ENCODE results near the gene HIF1A. TPM values are rescaled to one million over a fixed set of nuclear protein-coding genes. Genes with fewer than 3 reads are reported as not detected.
A peak's percentile ranks its signal among the peaks of the same experiment; 100 is the strongest.

Gene HIF1A
- total and polyA plus RNA-seq, 8 donors: 145 to 272 (median 204) TPM

- ATAC-seq (no peak), DNase-seq (no peak)
- Histone ChIP-seq H3K27ac (peak overlapping the region; percentile 99 to 100), H3K27me3 (no peaks in the 10 kb centered on the region), H3K4me1 (peaks cover 4 to 53% of the 10 kb centered on the region in 2 donors), H3K4me3 (peak overlapping the region; percentile 85 to 86), H3K36me3 (no peaks in the 10 kb centered on the region), H3K9me3 (no peaks in the 10 kb centered on the region)
- TF ChIP-seq CTCF (IDR thresholded peaks at IDR 0.05): no peak
- intact Hi-C loops (cut with DNase I): loop anchor here in 1 of 2 donors (10.0 kb wide), 2 partner anchors 134 to 224 kb away; no protein-coding TSS in a partner anchor
Measured at GRCh38 chr14:61698206-61698980, 3.1 kb downstream of the HIF1A start.

- H3K4me1 ChIP-seq: peaks cover 4 to 59% of the 10 kb centered on the region in 2 donors
- no peaks in the 10 kb centered on the region for H3K27me3 ChIP-seq
- H3K4me3 ChIP-seq: peak overlapping the region in 1 of 2 donors; percentile 85
- ATAC-seq (no peak), DNase-seq (no peak)
- TF ChIP-seq CTCF (IDR thresholded peaks at IDR 0.05): no peak
- H3K9me3 ChIP-seq: no peaks in the 10 kb centered on the region
- intact Hi-C loops (cut with DNase I): loop anchor here in 1 of 2 donors (10.0 kb wide), 2 partner anchors 134 to 224 kb away; no protein-coding TSS in a partner anchor
- peak overlapping the region; percentile 99 to 100 for H3K27ac ChIP-seq
- no peaks in the 10 kb centered on the region for H3K36me3 ChIP-seq
Measured at GRCh38 chr14:61699027-61699426, 3.7 kb downstream of the HIF1A start.

- ATAC-seq: no peak
- intact Hi-C loops (cut with DNase I): no loop called here
- TF ChIP-seq CTCF (IDR thresholded peaks at IDR 0.05): no peak
- no peak for DNase-seq
- no peaks in the 10 kb centered on the region for H3K27me3 ChIP-seq
- H3K4me3 ChIP-seq: peak overlapping the region in 1 of 2 donors; percentile 85
- peaks cover 4 to 62% of the 10 kb centered on the region in 2 donors for H3K4me1 ChIP-seq
- peak overlapping the region; percentile 38 to 100 for H3K27ac ChIP-seq
- H3K36me3 ChIP-seq: no peaks in the 10 kb centered on the region
- H3K9me3 ChIP-seq: no peaks in the 10 kb centered on the region
Measured at GRCh38 chr14:61700104-61700886, 5.0 kb downstream of the HIF1A start.

- Histone ChIP-seq H3K36me3 (no peaks in the 10 kb centered on the region), H3K4me3 (no peak overlapping the region), H3K4me1 (peaks cover 16 to 74% of the 10 kb centered on the region in 2 donors), H3K27ac (no peak overlapping the region), H3K9me3 (no peaks in the 10 kb centered on the region), H3K27me3 (no peaks in the 10 kb centered on the region)
- no peak for TF ChIP-seq CTCF (IDR thresholded peaks at IDR 0.05)
- no peak for ATAC-seq
- DNase-seq: no peak
- intact Hi-C loops (cut with DNase I): no loop called here
Measured at GRCh38 chr14:61701946-61702345, 6.6 kb downstream of the HIF1A start.
